ENCODE data around the gene PHLDB3. TPM values are rescaled to one million over a fixed set of nuclear protein-coding genes. Genes with fewer than 3 reads are reported as not detected.
A peak's percentile ranks its signal among the peaks of the same experiment; 100 is the strongest.
"Not testable (repeated sequence)": the region's sequence is repeated elsewhere in the genome, so short reads cannot be mapped to it uniquely, and the experiment has no call there.

PHLDB3 gene
- polyA plus RNA-seq, 10 donors, result 1.9 to 5.3 (median 4.1) TPM

- DNase-seq, result peak in 2 of 3 donors; percentile 27 to 45
Observed at GRCh38 chr19:43527860-43528622, 23.5 kb upstream of the PHLDB3 start.

- peak in 2 of 3 donors; percentile 81 to 93 for DNase-seq
Observed at GRCh38 chr19:43526884-43527859, 22.6 kb upstream of the PHLDB3 start, which contains the start of gene ETHE1. Gene ETHE1, minus strand, starts transcription at chr19:43527201. Its CDS starts 24 bp downstream, at chr19:43527177.

- peak in 1 of 3 donors; percentile 52 for DNase-seq
Observed at GRCh38 chr19:43525836-43526771, 21.6 kb upstream of the PHLDB3 start.

DNA sequence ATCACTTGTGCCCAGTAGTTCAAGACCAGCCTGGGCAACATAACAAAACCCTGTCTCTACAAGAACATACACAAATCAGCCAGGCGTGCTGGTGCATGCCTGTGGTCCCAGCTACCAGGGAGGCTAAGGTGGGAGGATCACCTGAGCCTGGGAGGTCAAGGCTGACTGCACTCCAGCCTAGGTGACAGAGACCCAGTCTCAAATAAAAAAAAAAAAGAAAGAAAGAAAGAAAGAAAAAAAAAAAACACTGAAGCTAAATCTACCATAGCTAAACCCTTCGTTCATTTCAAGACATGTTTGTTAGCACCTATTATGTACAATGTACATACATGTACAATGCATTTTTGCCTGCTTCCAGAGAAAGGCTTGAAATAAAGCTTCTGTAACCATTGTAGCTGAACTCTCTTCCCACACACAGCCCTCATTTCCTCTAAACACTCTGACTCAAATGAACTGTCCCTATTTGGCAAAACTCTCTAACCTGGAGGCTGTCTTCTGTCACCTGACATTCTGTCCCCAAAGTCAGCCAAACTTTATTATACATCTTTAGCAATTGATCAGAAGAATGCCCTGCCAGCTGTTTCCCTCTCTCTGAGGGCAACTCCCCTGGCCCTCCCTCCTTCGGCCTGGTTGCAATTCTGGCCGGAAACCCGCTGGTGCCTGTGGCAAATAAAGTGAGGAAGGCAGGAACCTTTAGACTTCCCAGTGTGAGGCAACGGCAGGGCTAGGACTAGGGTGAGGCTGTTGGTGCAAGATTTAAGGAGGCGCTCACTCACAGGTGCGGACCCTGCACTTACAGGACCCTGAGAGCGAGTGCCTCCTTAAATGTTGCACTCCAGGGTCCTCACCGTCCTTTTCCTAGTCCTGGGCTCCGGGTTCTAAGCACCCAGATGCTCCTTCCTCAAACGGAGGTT is 20.6 kb upstream of the PHLDB3 start:
- peak in 1 of 3 donors; percentile 55 for DNase-seq

DNA sequence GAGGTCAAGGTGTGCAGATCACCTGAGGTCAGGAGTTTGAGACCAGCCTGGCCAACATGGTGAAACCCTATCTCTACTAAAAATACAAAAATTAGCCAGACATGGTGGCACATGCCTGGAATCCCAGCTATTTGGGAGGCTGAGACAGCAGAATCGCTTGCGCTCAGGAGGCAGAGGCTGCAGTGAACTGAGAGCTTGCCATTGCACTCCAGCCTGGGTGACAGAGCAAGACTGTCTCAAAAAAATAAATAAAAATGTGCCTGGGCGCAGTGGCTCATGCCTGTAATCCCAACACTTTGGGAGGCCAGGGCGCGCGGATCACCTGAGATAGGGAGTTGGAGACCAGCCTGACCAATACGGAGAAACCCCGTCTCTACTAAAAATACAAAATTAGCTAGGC is 19.1 kb upstream of the PHLDB3 start:
- not testable (repeated sequence) for DNase-seq

DNA sequence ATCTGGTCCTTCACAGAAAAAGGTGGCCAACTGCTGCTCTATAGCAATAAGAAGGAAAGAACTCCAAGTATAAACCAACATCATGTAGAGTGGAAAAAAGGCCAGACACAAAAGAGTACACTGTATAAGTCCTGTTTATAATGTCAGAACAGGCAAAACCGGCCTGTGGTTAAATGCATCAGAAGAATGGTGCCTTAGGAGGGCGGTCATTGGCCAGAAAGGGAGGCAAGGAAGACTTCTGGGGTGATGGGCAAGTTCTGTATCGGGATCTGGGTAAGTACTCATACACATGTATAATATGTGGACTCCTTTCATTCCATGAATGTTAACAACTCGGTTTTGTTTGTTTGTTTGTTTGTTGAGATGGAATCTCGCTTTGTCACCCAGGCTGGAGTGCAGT is 18.4 kb upstream of the PHLDB3 start:
- DNase-seq, result no peak

DNA sequence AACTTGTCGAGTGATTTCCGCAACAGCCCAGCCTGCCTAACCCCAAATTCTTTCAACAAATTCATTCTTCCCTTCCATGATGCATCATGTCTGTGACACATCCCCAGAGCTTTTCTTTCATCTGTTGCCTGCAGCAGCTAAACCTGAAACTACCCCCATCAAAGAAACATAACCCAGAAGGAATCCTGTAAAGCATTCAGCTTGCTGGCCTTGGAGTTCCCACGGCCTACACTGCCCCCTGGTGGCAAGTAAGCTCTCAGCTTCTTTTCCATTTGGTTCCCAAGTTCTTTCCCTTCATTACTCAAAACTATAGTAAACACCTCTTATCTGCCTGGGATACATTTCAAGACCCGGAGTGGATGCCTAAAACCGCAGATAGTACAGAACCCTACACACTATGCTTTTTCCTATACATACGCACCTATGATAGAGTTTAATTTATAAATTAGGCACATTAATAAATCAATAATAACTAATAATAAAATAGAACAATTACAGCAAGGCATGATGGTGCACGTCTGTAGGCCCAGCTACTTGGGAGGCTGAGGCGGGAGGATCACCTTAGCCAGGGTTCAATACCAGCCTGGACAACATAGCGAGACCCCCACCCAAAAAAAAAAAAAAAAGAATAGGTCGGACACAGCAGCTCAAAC is 15.0 kb upstream of the PHLDB3 start:
- DNase-seq, result peak; percentile 89 to 90 (median 90)

DNA sequence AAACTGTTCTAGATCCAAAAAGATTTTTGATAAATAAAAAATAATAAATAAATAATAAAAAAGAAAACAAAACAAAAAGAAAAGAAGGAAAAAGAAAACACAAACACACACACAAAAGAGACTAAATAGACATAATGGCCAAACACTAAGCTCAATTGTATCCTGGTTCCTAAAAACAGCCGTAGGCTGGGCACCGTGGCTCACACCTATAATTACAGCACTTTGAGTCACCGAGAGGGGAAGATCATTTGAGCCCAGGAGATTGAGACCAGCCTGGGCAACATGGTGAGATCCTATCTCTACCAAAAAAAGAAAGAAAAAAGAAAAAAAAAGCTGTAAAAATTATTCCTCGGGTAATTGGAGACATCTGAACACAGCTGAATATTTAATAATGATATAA is 13.5 kb upstream of the PHLDB3 start:
- no peak for DNase-seq

- DNase-seq, result not testable (repeated sequence)
Observed at GRCh38 chr19:43512399-43512798, 7.9 kb upstream of the PHLDB3 start.

DNA sequence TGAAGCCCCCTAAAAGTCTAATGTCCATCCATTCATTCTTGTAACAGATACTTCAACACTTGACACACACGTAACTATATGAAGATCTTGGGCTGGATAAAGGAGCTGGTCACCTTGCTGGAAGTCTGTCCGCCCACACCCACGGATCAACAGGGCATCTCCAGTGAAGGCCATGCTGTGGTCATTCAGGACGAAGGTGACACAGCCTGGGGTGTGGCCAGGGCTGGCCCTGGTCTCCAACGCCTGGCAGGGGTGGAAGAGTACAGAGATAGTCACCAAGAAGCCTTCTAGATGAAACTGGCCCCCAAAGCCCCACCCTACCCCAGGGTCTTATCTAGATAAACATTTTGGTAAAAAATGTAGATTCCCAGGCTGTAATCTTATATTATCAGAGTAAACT is 6.8 kb upstream of the PHLDB3 start:
- DNase-seq, result no peak

GRCh38 chr19:43510713-43511112 is 6.2 kb upstream of the PHLDB3 start:
- no peak for DNase-seq

GRCh38 chr19:43507880-43508279 is 3.3 kb upstream of the PHLDB3 start:
- DNase-seq, result no peak

GRCh38 chr19:43506629-43507028 is 2.1 kb upstream of the PHLDB3 start:
- no peak for DNase-seq

DNA sequence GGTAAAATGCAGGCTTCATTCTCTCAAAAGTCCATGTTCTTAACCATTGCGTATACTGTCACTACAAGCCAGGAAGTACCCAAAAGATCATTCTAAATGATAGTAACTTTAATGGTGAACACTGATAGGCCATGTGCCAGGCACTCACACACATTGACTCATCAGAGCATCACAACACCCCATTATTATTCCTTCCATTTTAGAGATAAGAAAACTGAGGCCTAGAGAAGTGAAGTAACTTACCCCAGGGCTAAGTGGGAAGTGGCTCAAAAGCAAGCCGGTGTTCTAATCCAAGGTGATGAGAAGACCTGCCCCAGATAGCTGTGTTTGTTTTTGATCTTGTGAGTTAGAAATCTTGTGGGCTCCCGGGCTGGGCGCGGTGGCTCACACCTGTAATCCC is 1.4 kb upstream of the PHLDB3 start:
- no peak for DNase-seq

- no peak for DNase-seq
Observed at GRCh38 chr19:43505186-43505456, 575 bp upstream of the PHLDB3 start.

GRCh38 chr19:43503501-43504425 is 783 bp downstream of the PHLDB3 start:
- peak; percentile 88 to 96 (median 92) for DNase-seq

GRCh38 chr19:43502419-43502976 is 2.0 kb downstream of the PHLDB3 start:
- DNase-seq, result no peak

- peak in 1 of 3 donors; percentile 38 for DNase-seq
Observed at GRCh38 chr19:43501661-43502418, 2.7 kb downstream of the PHLDB3 start.

Measured in muscle of back (tissue), 11 donors.